ENCODE data around the gene RBM38.

- TF ChIP-seq EZH2phosphoT487 (IDR thresholded peaks at IDR 0.05; ENCODE audit: low read depth), result no peak
- no peak for TF ChIP-seq CTCF (IDR thresholded peaks at IDR 0.05; ENCODE audit: low read depth, low read length)
Observed at GRCh38 chr20:57401565-57401918, 10.3 kb downstream of the RBM38 start.
